HG02642 (cell line): ENCODE data around the gene RHBDL2.
A peak's percentile ranks its signal among the peaks of the same experiment; 100 is the strongest.
"Not testable (repeated sequence)": the region's sequence is repeated elsewhere in the genome, so short reads cannot be mapped to it uniquely, and the experiment has no call there.

Experiments
- ATAC-seq: cut with Tn5 transposase; IDR thresholded peaks from one replicate; pipeline ENCODE4 v1.9.1; 2021; ENCODE audit warnings: mild to moderate bottlenecking; ENCODE audit not compliant: unreplicated experiment, poor library complexity

RHBDL2 gene

DNA sequence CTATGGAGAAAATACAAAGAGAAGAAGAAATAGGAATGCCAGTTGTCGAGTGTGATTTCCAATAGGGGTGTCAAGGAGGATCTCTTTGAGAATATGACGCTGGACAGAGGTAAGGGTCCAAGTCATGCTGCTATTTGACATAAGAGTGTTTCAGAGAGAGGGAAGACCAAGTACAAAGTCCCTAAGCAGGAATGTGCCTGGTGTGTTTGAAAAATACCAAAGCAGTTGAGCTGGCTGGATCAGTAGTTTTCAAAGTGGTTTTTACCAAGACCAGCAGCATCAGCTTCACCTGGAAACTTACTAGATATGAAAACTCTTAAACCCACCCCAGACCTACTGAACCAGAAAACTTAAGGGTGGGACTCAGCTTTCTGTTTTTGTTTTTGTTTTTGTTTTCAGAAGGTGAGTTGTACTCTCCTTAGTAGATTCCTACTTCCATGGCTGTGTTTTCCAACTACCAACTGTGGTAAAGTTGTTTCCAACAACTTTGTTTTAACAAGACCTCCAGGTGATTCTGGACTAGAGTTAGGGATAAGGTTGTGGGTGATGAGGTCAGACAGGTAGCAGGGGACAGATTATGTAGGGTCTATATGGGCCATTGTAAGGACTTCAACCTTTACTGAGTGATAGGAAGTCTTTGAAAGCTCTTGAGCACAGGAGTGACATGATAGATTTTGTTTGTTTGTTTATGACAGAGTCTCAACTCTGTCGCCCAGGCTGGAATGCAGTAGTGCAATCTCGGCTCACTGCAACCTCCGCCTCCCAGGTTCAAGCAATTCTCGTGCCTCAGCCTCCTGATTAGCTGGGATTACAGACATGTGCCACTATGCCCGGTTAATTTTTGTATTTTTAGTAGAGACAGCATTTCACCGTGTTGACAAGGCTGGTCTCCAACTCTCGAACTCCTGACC lies 53.0 kb downstream of the RHBDL2 start:
- no peak for ATAC-seq

DNA sequence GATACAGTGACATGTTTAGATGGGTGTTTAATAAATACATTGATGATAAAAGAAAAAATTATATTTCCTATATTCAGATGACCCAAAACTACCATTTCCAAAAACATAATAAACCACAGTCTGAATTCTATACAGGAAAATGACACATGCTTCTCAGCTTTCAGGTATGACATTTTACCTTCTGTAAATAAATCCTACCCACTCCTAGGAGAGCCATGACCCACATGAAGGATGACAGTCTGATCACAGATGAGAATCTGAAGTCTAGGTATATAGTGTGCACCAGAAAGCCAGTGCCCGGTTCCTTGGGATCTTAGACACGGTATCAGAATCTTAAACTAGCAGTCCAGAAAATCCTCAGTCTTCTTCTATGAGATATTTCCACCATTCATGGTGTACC lies 56.5 kb downstream of the RHBDL2 start:
- ATAC-seq: no peak

DNA sequence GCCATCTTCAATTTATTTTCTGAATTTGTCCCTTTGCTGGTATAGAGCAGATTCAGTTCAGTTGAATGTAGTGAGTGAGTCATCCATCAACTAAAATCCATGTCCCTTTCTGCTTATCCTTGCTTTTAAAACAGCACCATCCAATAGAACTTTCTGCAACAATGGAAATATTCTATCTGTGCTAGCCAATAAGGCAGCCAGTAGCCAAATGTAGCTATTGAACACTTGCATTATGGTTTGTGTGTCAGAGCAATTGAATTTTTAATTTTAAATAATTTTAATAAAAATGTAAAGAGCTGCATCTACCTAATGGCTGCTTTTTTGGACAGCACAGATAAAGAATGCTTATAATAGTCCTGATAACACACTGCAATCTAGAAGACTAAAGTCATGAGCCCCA lies 60.1 kb downstream of the RHBDL2 start, which contains the start of gene GJA9:
GJA9 (minus strand) TSS at position 101 of the 400 bp plus-strand sequence. CDS start 5,489 bp downstream, outside the sequence.
- ATAC-seq: no peak

DNA sequence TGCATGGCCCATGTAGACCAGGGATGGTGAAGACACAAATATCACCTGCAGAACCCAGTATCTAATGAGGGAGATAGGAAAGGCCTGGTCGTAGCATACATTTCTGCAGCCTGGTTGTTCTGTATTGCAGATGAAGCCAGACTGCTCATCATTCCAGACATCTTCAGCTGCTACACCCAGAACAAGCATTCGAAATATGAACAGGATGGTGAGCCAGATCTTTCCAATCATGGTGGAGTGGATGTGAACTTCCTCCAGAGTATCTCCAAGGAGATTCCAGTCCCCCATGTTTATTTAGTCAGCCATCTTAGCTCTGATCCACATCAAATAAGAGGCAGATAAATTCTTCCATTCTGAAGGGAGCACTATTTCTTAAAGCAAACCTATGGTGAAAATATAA lies 65.8 kb downstream of the RHBDL2 start:
- no peak for ATAC-seq

DNA sequence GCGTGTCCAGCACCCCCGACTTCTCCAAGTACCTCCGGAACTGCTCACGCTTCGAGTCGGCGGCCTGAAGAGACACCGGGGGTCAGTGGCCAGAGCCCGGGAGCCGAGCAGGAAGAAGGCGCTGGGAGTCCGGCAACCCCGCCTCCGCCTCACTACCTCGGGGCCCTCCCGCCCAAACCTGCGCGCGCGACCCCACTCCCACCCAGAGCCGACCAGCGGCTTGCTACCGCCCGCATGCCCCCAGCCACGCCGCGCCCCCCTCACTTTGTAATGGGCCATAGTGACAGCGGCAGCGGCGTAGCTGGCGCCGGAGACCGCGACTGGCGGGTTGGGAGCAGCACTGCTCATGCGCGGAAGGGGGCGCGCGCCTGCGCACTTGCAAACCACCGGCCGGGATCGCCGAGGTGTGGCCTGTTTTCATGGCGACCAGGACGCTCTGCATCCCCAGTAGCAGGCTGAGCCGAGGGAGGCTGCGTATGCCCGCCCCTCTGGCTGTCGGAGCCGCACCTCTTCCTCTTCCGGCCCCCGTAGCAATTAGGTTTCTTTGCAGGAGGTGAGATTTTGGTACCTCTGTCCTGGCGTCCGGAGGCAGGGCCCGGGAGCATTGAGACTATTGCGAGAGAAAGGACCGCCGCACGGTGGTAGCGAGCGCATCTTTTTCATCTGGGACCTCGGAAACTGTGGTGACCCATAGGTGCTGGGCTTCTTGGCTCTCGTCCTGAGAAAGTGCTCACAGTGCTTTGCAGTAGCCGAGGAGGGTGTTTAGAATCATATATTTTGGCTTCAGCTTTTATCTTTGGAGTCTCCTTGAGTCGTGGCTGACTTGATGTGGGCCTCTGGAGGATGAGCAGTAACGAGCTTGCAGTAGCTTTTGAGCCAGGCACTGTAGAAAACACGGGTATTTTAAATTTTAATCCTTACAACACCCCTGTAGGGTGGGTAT lies 68.3 kb downstream of the RHBDL2 start, which contains the start of gene MYCBP:
MYCBP (minus strand) TSS at position 322 of the 943 bp plus-strand sequence; CDS start at position 279, 43 bp downstream.
- peak; percentile 99 for ATAC-seq

DNA sequence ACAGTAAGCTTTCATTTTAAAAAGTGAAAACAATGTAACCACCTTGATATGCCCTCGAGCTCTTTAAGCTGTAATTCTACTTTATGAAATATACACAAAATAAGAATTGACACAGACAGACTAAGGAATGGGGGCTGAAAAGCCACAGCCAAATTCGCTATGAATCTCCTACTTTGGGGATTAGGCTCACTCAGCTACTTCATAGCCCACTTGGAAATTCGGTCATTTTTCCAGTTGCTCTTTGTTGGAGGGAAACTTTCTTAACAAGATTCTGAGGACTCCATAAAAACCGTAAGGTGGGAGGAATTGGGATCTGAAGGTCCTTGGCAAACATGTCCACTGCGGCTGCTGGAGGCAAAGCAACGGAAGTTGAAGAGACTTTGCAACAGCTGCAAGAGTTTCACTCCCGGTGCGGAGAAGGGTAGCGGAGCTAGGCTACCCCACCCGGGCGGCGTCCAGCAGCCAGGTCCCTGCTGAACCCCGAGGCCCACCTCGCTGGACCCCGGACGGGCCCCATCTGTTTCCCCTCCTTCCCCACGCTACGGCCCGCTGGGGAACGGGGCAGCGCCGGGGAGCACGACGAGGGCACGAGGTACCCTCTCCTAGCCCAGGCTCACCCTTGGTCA lies 69.1 kb downstream of the RHBDL2 start:
- peak; percentile 22 for ATAC-seq

DNA sequence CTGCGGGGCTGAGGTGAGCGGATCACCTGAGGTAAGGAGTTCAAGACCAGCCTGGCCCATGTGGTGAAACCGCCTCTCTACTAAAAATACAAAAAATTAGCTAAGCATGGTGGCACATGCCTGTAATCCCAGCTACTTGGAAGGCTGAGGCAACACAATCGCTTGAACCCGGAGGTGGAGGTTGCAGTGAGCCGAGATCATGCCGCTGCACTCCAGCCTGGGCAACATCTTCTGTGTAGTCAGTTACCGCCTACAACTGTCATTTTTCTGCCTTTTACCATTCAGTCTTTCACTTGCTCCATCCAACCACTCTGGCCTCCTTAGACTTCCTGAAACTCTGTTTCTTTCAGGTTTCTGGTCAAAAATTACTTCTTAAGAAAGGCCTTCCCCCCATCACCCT lies 70.6 kb downstream of the RHBDL2 start:
- ATAC-seq: no peak

DNA sequence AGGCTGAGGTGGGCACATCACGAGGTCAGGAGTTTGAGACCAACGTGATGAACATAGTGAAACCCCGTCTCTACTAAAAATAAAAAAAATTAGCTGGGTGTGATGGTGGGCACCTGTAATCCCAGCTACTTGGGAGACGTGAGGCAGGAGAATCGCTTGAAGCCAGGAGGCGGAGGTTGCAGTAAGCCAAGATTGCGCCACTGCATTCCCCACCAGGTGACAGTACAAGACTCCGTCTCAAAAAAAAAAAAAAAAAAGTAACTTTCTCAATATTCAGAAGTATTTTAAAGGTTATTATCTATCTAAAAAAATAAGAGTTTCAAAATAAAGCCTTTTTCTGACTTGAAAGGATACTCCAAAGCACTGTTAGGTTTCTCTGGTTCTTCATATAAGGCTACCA lies 74.4 kb downstream of the RHBDL2 start:
- ATAC-seq: no peak

DNA sequence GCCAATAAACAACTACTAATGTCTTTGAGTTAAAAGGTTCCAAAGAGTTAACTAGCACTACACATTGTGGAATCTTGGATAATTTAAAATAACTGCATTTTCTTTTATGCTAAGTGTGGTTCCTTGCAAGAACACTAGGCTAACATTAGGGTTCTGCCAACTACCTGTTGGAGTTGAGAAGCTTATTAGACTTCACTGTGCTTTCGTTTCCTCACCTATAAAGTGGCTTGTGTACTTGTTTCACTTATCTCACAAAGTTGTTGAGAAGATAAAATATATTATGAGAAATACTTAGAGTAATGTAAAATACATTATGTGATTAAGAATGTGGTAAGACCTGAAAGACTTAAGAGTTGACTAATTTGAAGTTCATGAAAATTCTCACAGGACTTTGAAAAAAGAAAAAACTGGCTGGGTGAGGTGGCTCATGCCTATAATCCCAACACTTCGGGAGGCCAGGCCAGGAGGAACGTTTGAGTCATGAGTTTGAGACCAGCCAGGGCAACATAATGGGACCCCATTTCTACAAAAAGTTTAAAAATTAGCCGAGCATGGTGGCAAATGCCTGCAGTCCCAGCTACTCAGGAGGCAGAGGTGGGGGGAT lies 76.4 kb downstream of the RHBDL2 start:
- no peak for ATAC-seq

DNA sequence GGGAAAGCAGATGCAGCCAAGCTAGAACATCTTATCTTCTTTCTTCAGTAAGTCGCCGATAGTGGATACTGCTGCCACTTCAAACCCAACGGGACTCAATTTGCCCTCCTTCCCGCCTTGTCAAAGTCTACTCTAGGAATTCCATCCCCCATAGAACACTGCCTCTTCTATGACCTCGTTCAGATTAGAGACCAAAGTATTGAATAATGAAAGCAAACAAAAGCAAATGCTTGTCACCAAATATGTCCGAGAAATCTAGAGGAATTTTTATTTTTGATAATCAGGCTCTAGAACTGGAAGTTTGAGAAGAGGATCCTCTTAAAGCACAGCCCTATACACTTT lies 81.2 kb downstream of the RHBDL2 start:
- no peak for ATAC-seq

DNA sequence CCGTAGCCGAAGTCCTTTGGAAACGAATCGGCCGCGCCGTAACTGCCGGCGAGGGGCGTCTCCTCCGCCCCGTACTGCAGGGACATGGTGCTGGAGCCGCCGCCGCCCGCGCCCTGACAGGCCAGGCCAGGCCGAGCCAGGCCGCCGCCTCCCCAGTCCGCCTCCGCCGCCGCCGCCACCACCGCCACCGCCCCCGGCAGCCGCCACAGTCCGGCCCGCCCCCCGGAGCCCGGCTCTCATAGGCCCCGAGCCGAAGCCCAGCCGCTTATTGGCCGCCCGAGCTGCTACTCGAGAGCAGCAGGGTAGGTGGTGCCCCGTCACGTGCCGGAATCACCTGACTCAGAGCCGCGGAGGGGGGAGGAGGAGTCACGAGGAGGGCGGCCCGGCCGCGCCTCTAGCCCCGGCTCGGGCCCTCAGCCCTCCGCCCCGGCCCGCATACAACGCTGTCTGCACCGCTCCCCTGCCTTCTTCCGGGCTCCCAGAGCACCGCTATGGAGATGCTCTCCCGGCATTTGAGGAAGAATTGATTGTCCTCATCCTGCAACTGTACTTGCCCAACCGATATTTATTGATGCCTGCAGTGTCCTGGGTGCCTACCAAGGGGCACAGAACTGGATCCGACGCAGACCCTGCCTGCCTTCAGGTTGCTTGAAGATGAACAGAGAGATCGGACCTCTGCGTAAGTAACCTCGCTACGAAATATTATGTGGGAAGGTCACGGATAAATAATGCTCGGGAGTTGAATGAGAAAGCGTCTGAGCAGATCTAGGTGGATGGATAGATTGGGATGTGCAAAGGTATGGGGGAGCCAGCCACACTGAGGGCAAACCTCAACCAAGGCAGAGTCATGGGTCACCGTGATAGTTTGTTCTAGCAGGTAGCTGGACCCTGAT lies 81.8 kb downstream of the RHBDL2 start, which contains the start of gene RRAGC:
RRAGC (minus strand) TSS at position 212 of the 893 bp plus-strand sequence; CDS start at position 86, 126 bp downstream.
- ATAC-seq: peak; percentile 94

DNA sequence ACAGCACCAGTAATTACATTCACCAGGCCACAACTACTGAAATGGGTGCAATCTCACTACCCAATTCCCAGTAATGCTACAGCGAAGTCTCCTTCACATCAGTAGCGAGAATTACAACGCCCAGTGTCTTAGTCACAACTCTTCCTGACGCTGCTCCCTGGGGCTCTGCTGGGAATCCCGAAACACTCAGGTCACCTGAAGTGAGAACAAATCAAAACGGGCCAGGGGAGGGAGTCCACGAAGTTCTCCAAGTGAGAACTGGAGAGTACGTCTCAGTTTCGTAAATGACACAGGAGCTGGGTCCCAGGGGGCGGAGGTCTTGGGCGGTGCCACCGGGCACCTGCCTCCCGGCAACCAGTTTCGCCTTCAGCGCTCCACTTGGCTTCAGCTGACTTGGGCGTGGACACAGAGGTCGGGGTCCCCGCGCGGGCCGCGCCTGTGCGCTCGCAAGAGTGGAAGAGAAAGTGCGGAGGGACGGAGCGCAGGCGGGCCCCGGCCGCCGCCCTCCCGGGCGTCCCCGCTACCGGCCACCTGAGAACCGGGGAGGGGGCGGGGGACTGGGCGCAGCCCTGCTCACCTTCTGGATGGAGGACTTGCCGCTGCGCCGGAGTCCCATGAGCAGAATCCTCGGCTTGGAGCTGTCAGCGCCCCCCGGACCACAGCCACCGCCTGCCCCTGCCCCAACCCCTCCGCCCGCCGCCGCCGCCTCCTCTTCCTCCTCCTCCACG lies 82.6 kb downstream of the RHBDL2 start:
- ATAC-seq: peak; percentile 33

DNA sequence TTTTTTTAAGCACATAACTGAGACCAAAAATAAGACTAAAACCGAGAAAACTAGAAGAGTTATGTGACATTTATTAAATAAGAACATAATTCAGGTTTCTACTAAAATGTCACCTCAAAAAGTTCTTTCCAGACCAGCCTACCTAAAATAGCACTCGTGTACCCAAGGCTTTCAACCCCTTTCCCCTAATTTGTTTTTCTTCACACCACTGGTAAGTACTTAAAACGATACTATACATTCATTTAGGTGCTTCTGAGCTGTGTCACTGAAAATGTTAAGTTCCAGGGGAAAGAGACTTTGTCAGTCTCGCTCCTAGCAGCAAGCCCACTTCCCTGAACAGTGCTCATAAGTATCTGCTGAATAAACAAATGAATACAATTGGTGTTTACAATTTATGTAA lies 88.8 kb downstream of the RHBDL2 start:
- peak; percentile 54 for ATAC-seq

DNA sequence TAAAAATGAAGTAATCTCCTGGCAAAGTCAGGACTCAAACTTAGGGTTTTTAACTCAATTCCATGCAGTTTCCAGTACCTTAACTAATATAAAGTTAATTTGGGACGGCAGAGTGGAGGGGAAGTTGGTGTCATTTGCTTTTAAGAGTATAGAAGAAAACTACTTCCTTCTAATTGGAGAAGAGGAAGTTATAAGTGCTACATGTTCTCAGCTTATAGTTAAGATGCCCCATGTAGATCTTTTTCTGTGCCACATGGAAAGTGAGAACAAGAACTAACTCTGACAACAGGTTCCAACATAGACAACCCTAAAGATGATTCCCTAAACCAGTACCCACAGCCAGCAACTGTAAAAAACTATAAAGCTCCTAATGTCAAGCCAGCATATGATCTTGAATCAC lies 93.6 kb downstream of the RHBDL2 start:
- no peak for ATAC-seq

DNA sequence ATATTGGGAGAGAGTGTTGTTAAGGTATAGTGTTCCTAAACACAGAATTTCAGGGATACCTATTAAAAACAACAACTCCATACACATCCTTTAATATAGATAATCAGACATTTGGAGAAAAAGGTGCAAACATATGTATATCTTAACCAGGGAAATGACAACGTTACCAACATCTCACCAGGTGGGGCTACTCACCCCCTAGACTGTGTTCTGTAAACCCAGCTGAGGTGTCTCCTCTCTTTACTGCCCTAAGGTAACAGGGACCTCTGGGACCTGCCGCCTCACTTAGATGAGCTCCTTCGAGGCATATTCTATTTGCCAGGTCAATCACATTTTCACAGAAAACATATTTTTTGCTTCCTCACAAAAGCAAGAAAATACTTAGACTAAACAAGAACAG lies 95.4 kb downstream of the RHBDL2 start:
- no peak for ATAC-seq

DNA sequence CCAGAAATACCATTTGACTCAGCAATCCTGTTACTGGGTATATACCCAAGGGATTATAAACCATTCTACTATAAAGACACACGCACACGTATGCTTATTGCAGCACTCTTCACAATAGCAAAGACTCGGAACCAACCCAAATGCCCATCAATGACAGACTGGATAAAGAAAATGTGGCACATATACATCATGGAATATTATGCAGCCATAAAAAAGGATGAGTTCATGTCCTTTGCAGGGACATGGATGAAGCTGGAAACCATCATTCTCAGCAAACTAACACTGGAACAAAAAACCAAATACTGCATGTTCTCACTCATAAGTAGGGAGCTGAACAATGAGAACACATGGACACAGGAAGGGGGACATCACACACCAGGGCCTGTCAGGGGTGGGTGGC lies 96.5 kb downstream of the RHBDL2 start:
- ATAC-seq: not testable (repeated sequence)

DNA sequence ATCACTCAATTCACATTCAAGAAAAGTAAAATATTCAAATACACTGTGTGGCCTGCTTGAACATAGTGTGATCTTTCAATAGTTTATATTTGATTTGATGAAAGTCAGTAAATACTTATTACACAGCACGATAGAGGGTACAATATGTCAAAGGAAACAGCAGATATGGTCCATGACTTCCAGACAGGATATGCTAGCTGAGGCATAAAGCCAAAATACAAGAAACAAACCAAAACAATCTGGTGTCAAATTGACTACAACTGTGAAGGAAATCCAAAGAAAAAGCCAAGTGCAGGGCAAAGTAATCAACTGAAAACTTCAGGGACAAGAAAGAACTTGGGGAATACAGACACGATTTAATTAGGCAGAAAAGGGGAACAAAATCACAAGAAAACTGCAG lies 101.3 kb downstream of the RHBDL2 start:
- no peak for ATAC-seq

DNA sequence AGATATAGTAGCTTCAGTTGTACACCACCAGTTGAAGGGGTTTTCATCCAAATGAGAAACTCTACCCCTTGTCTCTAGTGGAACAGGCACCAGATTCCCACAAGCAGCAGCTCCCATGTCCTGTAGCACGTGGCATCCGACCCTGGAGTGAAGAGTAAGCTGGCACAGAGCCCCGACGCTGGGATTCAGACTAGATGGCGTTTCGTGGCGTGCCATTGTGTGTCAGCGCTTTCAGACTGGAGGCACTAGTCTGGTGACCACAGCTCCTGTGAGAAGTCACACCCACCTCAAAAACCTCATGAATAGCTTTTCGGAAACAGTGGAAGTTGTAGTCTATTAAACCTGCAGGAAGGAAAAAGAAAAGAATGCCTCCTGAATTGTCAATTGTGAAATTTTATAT lies 102.3 kb downstream of the RHBDL2 start:
- no peak for ATAC-seq
